Measurements from ENCODE around the gene GPSM1. TPM values are rescaled to one million over a fixed set of nuclear protein-coding genes. Genes with fewer than 3 reads are reported as not detected.

Gene GPSM1
- total RNA-seq, 1 experiment from 2014 or later: 14.2 TPM

DNA sequence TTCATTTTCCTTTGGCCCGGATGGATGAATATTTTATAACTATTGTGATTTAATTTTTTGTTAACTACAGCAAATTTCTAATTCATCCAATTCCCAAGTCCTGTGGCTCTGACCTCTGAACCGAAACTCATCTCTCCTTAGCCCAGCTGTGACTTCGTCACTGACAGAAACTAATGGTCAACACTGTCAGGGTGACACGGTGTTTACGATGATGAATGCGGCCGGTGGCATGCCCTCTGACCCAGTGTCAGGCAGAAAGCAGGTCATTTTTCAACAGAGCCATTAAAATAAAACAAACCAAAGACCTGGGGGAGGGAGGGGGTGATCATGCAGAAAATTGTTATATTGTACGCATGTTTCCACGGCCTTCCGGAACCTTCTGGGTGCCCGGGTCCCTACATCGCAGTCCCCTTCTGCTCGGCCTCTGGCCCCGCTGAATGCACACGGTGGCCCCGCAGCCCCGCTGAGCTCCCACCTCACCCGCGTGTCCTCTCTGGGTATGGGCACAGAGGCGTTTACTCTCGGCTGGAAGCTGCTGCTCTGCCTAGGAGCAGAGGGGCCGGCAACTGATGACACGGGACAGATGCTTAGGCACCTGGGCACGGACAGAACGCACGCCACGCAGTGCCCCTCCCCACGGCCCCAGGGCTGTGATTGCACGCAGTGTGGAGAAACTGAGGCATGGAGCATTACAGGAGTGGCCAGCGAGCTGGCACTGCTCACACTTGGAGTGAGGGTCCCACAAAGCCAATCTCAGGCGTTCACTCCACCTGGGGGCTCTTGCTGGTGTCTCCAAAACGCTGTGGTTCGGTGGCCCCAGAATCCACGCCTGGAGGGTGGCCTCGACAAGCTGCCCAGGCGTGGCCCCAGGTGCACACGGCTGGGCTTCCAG lies 31.6 kb upstream of the GPSM1 start:
- no peaks in the 10 kb centered on the region for H3K9me3 Mint-ChIP-seq
- no peak overlapping the region for H3K4me3 Mint-ChIP-seq
- H3K4me1 Mint-ChIP-seq: peaks cover 3% of the 10 kb centered on the region
- no peaks in the 10 kb centered on the region for H3K27me3 Mint-ChIP-seq (ENCODE audit: low read depth)
- H3K36me3 Mint-ChIP-seq: no peaks in the 10 kb centered on the region
- H3K27ac Mint-ChIP-seq: no peak overlapping the region
- ATAC-seq (no peak), DNase-seq (ENCODE audit: low spot score) (no peak)
- no peak for TF ChIP-seq ZNF138 (CRISPR knock-in tag; conservative IDR thresholded peaks at IDR 0.05)
- CTCF ChIA-PET: interaction anchor here (1.4 kb wide), 1 partner anchor 20 kb away, joined by 3 read pairs; no protein-coding TSS in a partner anchor
- POLR2A ChIA-PET: no interaction called here

DNA sequence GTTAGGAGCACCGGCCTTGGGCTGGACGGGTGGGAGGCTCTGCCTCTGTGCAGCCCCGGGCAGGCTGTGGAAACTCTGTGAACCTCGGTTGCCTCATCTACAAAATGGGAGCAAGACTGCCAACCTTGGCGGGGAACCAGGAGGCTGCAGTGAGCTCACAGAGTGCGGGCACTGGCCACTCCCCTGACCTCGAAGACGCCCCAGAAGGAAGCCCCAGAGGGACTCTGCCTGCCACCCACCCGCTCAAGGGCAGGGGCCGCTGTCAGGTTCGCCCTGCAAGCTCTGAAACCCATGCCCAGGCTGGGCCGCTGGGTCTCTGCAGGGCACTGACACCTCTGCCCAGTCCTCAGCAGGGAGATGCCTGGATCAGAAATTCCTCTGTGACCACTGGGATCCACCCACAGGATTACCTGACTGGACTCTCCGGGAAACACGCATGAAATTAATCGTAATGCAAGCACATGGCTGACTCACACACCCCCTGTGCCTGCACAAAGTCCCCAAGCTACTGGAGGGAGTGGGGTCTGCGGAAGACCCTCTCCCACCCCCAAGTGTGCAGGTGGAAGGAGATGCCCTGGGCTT lies 30.8 kb upstream of the GPSM1 start:
- ATAC-seq (no peak), DNase-seq (ENCODE audit: low spot score) (no peak)
- CTCF ChIA-PET: interaction anchor here (1.0 to 1.4 kb wide), 2 partner anchors 16 to 21 kb away, joined by 3 read pairs; no protein-coding TSS in a partner anchor
- Mint-ChIP-seq H3K4me3 (no peak overlapping the region), H3K27me3 (ENCODE audit: low read depth) (no peaks in the 10 kb centered on the region), H3K4me1 (peaks cover 3% of the 10 kb centered on the region), H3K9me3 (no peaks in the 10 kb centered on the region), H3K27ac (no peak overlapping the region), H3K36me3 (no peaks in the 10 kb centered on the region)
- POLR2A ChIA-PET: no interaction called here
- TF ChIP-seq, protein P1, sequence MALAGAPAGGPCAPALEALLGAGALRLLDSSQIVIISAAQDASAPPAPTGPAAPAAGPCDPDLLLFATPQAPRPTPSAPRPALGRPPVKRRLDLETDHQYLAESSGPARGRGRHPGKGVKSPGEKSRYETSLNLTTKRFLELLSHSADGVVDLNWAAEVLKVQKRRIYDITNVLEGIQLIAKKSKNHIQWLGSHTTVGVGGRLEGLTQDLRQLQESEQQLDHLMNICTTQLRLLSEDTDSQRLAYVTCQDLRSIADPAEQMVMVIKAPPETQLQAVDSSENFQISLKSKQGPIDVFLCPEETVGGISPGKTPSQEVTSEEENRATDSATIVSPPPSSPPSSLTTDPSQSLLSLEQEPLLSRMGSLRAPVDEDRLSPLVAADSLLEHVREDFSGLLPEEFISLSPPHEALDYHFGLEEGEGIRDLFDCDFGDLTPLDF (CRISPR knock-in tag; IDR thresholded peaks at IDR 0.05): no peak
- TF ChIP-seq CBFB (CRISPR knock-in tag; IDR thresholded peaks at IDR 0.05; ENCODE audit: low read depth) (no peak), ZNF263 (CRISPR knock-in tag; IDR thresholded peaks at IDR 0.05; ENCODE audit: low read depth) (no peak), ZNF232 (CRISPR knock-in tag; IDR thresholded peaks at IDR 0.05) (no peak)
- TF ChIP-seq, protein P2, sequence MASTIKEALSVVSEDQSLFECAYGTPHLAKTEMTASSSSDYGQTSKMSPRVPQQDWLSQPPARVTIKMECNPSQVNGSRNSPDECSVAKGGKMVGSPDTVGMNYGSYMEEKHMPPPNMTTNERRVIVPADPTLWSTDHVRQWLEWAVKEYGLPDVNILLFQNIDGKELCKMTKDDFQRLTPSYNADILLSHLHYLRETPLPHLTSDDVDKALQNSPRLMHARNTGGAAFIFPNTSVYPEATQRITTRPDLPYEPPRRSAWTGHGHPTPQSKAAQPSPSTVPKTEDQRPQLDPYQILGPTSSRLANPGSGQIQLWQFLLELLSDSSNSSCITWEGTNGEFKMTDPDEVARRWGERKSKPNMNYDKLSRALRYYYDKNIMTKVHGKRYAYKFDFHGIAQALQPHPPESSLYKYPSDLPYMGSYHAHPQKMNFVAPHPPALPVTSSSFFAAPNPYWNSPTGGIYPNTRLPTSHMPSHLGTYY (CRISPR knock-in tag; IDR thresholded peaks at IDR 0.05): no peak
- TF ChIP-seq, protein P3, sequence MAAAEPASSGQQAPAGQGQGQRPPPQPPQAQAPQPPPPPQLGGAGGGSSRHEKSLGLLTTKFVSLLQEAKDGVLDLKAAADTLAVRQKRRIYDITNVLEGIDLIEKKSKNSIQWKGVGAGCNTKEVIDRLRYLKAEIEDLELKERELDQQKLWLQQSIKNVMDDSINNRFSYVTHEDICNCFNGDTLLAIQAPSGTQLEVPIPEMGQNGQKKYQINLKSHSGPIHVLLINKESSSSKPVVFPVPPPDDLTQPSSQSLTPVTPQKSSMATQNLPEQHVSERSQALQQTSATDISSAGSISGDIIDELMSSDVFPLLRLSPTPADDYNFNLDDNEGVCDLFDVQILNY (CRISPR knock-in tag; IDR thresholded peaks at IDR 0.05): no peak

DNA sequence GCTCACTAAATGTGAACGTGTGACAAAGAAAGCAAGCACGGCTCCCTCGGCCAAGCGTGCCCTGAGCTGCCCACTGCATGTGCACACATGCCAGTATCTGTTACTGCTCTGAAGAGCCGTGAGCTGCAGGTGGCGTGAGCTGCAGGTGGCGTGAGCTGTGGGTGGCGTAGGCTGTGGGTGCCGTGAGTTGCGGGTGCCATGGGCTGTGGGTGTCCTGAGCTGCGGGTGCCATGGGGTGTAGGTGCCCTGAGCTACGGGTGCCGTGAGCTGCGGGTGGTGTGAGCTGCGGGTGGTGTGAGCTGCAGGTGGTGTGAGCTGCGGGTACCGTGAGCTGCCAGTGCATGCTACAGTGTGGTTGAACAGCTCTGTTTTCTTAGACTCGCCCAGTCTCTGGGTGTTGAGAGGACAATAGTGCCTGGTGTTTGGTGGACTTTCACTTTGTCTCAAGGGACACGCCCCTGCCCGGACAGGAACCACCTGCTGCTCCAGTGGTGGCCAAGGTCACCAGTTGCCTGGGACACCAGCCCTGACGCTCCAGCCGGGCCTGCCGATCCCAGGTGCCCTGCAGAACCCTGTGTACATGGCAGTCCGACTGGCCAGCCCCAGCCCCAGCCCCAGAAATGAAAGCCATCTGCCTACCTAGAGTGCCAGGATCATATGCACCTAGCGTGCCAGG lies 30.2 kb upstream of the GPSM1 start:
- H3K4me1 Mint-ChIP-seq: peaks cover 3% of the 10 kb centered on the region
- CTCF ChIA-PET: interaction anchor here (1.0 to 1.4 kb wide), 2 partner anchors 16 to 21 kb away, joined by 3 read pairs; no protein-coding TSS in a partner anchor
- no peak for ATAC-seq
- DNase-seq (ENCODE audit: low spot score): no peak
- no peaks in the 10 kb centered on the region for H3K36me3 Mint-ChIP-seq
- POLR2A ChIA-PET: no interaction called here
- no peaks in the 10 kb centered on the region for H3K27me3 Mint-ChIP-seq (ENCODE audit: low read depth)
- no peaks in the 10 kb centered on the region for H3K9me3 Mint-ChIP-seq
- no peak overlapping the region for H3K4me3 Mint-ChIP-seq
- H3K27ac Mint-ChIP-seq: no peak overlapping the region
- TF ChIP-seq, protein P4, sequence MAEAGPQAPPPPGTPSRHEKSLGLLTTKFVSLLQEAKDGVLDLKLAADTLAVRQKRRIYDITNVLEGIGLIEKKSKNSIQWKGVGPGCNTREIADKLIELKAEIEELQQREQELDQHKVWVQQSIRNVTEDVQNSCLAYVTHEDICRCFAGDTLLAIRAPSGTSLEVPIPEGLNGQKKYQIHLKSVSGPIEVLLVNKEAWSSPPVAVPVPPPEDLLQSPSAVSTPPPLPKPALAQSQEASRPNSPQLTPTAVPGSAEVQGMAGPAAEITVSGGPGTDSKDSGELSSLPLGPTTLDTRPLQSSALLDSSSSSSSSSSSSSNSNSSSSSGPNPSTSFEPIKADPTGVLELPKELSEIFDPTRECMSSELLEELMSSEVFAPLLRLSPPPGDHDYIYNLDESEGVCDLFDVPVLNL (CRISPR knock-in tag; IDR thresholded peaks at IDR 0.05; ENCODE audit: borderline replicate concordance, low read depth): no peak
- TF ChIP-seq, protein P5, sequence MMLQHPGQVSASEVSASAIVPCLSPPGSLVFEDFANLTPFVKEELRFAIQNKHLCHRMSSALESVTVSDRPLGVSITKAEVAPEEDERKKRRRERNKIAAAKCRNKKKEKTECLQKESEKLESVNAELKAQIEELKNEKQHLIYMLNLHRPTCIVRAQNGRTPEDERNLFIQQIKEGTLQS (CRISPR knock-in tag; conservative IDR thresholded peaks at IDR 0.05): no peak
- TF ChIP-seq, protein P6, sequence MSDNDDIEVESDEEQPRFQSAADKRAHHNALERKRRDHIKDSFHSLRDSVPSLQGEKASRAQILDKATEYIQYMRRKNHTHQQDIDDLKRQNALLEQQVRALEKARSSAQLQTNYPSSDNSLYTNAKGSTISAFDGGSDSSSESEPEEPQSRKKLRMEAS (CRISPR knock-in tag; IDR thresholded peaks at IDR 0.05): no peak
- TF ChIP-seq RORB (CRISPR knock-in tag; IDR thresholded peaks at IDR 0.05) (no peak), JUN (CRISPR knock-in tag; IDR thresholded peaks at IDR 0.05) (no peak), ZNF416 (CRISPR knock-in tag; IDR thresholded peaks at IDR 0.05) (no peak), ELF4 (CRISPR knock-in tag; IDR thresholded peaks at IDR 0.05; ENCODE audit: low read depth) (no peak), ZNF423 (CRISPR knock-in tag; IDR thresholded peaks at IDR 0.05) (no peak)
- TF ChIP-seq, protein P7, sequence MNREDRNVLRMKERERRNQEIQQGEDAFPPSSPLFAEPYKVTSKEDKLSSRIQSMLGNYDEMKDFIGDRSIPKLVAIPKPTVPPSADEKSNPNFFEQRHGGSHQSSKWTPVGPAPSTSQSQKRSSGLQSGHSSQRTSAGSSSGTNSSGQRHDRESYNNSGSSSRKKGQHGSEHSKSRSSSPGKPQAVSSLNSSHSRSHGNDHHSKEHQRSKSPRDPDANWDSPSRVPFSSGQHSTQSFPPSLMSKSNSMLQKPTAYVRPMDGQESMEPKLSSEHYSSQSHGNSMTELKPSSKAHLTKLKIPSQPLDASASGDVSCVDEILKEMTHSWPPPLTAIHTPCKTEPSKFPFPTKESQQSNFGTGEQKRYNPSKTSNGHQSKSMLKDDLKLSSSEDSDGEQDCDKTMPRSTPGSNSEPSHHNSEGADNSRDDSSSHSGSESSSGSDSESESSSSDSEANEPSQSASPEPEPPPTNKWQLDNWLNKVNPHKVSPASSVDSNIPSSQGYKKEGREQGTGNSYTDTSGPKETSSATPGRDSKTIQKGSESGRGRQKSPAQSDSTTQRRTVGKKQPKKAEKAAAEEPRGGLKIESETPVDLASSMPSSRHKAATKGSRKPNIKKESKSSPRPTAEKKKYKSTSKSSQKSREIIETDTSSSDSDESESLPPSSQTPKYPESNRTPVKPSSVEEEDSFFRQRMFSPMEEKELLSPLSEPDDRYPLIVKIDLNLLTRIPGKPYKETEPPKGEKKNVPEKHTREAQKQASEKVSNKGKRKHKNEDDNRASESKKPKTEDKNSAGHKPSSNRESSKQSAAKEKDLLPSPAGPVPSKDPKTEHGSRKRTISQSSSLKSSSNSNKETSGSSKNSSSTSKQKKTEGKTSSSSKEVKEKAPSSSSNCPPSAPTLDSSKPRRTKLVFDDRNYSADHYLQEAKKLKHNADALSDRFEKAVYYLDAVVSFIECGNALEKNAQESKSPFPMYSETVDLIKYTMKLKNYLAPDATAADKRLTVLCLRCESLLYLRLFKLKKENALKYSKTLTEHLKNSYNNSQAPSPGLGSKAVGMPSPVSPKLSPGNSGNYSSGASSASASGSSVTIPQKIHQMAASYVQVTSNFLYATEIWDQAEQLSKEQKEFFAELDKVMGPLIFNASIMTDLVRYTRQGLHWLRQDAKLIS (CRISPR knock-in tag; IDR thresholded peaks at IDR 0.05; ENCODE audit: borderline replicate concordance): no peak
- TF ChIP-seq, protein P8, sequence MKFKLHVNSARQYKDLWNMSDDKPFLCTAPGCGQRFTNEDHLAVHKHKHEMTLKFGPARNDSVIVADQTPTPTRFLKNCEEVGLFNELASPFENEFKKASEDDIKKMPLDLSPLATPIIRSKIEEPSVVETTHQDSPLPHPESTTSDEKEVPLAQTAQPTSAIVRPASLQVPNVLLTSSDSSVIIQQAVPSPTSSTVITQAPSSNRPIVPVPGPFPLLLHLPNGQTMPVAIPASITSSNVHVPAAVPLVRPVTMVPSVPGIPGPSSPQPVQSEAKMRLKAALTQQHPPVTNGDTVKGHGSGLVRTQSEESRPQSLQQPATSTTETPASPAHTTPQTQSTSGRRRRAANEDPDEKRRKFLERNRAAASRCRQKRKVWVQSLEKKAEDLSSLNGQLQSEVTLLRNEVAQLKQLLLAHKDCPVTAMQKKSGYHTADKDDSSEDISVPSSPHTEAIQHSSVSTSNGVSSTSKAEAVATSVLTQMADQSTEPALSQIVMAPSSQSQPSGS (CRISPR knock-in tag; IDR thresholded peaks at IDR 0.05; ENCODE audit: borderline replicate concordance, low read depth): no peak

Data from WTC11 (cell line).